Gastroesophageal sphincter (tissue), 3 donors: ENCODE measurements around the gene SMARCA1.
"Not testable (repeated sequence)": the region's sequence is repeated elsewhere in the genome, so short reads cannot be mapped to it uniquely, and the experiment has no call there.

ENCODE experiments used
- CTCF ChIP-seq, 4 experiments: fragments of 200-600 bp in 2 of 4; fragments of 450-650 bp in 2 of 4; sonication (generic) in 1 of 4; IDR thresholded peaks; one replicate each; pipeline ENCODE4 v1.5.1; 2017 to 2019; ENCODE audit warnings: antibody characterized with exemption in 4 of 4, mild to moderate bottlenecking in 2 of 4, moderate library complexity in 2 of 4
- EP300 ChIP-seq: sonication (generic); formaldehyde crosslinking; IDR thresholded peaks from one replicate; pipeline ENCODE4 v1.6.1; 2017; ENCODE audit warnings: antibody characterized with exemption, mild to moderate bottlenecking
- POLR2A ChIP-seq, 2 donors: fragments of 450-650 bp; IDR thresholded peaks; one replicate each; pipeline ENCODE4 v1.6.1; 2017; ENCODE audit warnings: antibody characterized with exemption in 2 of 2, mild to moderate bottlenecking in 2 of 2, moderate library complexity in 1 of 2

GRCh38 chrX:129554816-129555215, 31.5 kb upstream of the SMARCA1 start:
- not testable (repeated sequence) for TF ChIP-seq CTCF (IDR thresholded peaks at IDR 0.05); POLR2A (IDR thresholded peaks at IDR 0.05); EP300
